GM18907 (cell line): ENCODE data around the gene PLEKHA5.
"Not testable (repeated sequence)": the region's sequence is repeated elsewhere in the genome, so short reads cannot be mapped to it uniquely, and the experiment has no call there.

ENCODE experiments used
- ATAC-seq: cut with Tn5 transposase; IDR thresholded peaks from one replicate; pipeline ENCODE4 v1.9.1; 2021; ENCODE audit warnings: mild to moderate bottlenecking, moderate library complexity; ENCODE audit not compliant: unreplicated experiment

The PLEKHA5 gene

DNA sequence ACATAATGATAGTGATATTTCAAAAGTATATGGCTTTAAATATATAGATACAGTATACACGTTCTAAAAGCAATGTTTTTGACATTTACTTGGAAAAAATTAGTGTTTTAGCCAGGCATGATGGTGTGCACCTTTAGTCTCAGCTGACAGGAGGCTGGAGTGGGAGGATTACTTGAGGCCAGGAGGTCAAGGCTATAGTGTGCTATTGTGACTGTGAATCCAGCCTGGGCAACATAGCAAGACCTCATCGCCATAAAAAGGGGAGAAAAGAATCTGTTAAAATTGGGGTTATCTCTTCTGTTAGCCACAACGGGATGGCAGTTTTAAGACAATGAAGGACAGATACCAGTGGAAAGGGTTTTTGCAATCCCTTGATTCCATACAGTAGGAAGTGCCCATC lies 95.2 kb downstream of the PLEKHA5 start:
- no peak for ATAC-seq

DNA sequence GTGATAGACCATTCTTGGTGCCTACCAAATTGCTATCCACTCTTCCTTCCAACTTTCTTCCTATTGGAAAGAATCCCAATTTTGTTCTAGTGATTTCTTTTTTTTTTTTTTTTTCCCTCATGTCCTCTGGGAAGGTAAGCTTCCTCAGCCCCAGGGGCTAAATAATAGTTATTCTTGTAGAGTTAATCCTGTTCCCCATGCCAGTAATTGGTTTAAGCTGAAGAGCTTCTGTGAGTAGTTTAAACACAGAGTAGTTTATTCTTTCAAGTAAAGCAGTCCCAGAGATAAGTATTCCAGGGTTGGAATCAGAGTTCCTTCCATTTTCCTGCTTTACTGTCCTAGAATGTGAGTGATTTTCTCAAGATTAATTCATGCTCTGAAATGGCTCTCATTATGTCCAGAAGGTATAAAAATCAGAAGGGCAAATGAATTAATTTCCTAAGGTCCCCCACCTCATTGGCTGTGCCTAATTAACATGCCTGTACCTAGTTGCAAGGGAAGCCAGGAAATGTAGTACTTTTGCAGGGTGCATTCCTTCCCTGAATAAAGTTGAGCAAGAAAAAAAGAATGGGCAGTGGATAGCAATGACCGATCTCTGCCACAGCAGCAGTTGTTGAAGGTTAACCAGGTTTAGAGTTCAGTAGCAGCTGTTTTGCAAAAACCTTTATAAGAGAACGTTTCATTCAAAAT lies 97.8 kb downstream of the PLEKHA5 start:
- no peak for ATAC-seq

DNA sequence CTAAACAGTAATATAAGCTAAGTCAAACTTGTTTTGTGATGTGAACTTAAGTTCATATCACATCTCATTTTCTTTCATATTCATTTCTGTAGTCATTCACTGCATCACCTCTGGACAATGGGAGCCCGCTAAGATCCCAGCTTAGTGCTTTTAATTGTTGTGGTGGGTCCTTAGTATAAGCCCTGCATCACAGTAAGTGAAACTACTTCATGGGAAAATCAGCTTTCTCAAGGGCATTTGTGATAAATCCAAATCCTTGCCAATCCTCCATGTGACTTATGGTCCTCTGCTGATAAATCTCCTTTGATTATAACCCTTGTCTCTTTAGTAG lies 98.3 kb downstream of the PLEKHA5 start:
- ATAC-seq: no peak

DNA sequence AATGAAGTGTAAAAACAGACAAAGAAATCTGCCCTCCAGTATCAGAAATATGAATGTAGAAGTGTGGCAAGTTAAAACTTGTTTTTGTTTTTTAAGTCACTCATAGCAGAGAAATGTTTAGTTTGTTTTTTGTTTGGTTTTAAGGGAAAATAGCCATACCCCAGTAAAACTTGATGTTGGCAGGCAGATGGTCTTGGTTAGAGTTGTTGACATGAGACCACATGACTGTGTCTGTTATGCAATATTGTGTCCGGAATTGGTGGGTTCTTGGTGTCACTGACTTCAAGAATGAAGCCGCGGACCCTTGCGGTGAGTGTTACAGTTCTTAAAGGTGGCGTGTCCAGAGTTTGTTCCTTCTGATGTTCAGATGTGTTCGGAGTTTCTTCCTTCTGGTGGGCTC lies 99.5 kb downstream of the PLEKHA5 start:
- ATAC-seq: not testable (repeated sequence)

DNA sequence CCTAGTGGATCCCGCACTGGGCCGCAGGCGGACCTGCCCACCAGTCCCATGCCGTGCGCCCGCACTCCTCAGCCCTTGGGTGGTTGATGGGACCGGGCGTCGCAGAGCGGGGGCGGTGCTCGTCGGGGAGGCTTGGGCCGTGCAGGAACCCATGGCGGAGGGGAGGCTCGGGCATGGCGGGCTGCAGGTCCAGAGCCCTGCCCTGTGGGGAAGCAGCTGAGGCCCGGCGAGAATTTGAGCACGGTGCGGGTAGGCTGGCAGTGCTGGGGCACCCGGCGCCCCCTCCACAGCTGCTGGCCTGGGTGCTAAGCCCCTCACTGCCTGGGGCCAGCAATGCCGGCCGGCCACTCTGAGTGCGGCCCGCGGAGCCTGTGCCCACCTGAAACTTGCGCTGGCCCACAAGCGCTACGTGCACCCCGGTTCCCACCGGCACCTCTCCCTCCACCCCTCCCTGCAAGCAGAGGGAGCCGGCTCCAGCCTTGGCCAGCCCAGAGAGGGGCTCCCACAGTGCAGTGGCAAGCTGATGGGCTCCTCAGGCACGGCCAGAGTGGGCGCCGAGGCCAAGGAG lies 100.8 kb downstream of the PLEKHA5 start:
- no peak for ATAC-seq

DNA sequence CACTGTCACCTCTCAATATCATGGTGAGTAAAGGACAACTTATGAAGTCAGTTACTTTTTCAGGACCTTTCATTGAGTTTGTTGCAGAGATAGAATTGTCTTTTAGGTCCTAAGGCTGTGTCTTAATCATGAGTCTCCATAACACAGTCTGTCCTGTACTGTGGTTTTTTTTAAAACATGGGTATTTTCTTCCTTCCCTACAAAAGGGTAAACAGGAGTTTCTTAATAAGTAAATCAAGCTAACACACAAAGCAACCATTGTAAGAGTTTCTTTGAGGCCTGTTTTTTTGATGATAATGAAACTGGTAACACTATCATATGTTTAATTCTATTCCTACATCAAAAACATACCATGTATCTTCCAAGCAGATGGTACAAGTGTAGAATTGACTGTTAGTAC lies 101.4 kb downstream of the PLEKHA5 start:
- no peak for ATAC-seq

DNA sequence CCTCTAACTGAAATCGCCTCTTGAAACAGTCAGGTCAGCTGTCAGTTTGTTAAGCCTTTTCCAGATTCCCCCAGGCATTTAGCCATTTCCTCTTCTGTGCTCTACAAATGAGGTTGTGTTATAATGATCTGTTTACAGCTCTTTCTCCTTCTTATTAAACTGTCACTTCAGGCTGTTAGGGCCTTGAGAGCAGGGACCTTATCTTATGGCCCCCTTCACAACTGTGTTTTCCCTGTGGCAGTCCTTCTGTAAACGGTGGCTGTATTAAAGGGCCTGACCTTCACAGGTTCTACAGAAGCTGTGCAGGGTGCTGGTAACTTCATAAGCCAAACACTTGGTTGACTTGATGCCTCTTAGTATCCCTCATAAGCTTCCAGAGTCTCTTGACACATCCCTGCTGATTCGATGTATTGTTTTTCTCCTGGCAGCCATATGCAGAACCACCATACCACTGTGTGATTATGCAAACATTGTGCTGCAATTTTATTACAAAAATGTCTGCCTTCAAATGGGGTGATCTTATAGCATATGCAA lies 104.7 kb downstream of the PLEKHA5 start:
- no peak for ATAC-seq

DNA sequence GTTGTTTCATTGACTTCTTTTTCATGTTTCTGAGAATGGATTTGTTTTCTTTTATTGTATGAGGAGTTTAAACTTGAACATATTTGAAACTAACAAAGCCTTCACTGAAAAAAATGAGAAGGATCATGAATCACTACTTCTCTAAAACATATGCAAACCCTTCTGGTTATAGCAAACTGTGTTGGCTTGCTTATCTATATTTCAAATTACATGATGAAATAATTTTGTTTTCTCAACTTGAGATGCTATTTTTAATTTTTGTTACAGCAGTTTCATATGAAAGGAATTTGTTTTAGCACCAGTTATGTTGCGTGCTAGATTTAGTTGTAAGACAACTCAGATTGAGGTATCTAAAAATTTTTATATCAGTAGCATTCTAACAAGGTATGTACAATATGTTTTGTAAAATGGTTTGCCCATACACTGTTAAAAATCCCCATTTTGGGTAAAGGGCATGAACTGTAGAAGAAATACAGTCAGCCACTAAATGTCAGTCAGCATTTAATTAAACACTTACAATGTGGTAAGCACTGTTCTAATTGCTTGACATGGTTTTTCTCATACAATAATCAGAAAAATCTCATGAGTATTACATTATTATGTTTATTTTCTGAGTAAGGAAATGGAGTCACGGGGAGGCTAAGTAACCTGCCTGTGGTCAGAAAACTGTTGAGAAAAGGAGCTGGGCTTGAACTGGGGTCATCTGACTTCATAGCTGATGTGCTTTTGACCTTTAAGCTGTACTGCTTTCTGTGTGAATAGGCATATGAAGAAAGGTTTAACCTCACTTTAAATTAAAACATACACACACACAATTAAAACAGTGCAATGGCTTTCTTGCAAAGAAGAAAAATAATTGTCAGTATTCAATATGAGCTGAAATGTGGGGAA lies 105.7 kb downstream of the PLEKHA5 start:
- ATAC-seq: no peak

DNA sequence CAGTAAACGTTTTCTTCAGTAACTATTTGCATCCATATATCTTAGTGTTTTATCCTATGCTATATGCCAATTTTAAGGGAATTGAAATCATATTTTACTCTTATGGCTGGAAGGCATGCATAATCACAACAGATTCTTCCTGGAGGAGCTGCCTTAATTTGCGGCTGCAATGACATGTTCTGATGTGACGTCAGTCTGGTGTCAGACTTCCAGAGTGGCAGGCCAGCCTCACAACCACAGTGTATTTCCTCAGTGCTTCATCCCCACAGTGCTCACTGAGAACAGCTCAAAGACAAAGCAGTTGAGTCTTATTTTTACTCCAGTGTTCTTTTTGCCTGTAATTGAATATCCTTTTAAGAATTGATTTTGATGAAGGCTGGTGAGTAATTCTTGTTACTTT lies 107.1 kb downstream of the PLEKHA5 start:
- no peak for ATAC-seq

DNA sequence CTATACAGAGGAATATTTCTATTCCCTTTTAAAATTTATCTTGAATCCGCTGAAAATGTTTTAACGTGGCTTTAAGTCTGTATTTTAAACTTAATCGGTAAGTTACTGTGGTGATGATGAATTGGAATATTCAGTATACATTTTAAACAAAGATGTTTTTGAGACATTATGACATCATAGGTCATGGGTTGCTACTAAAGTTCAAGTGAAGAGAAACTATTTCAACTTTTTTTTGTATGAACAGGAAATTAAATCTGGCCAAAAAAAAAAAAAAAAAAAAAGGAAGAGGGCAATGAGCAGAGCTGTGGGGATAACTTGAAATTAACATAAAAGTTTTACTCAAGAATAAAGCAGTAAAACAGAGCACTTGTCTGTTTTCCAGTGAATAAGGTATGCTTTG lies 109.0 kb downstream of the PLEKHA5 start:
- ATAC-seq: no peak

DNA sequence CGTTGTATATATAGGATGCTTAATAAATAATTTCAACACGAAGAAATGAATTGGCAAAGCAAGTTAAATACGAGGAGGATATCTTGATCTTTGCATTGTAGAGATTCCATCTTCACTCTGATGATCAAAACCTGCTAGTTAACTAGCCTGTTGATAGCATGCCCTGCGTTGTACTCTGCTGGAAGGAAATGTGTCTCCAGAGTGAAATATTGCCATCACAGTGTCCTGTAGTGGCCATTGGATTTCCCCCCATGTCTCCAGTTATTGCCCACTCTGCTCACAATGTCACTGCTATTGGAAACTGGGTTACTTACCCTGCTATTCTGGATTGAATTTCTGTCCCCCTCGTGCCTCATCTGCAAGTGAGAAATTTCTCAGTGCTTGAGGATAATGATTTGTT lies 109.6 kb downstream of the PLEKHA5 start:
- no peak for ATAC-seq

DNA sequence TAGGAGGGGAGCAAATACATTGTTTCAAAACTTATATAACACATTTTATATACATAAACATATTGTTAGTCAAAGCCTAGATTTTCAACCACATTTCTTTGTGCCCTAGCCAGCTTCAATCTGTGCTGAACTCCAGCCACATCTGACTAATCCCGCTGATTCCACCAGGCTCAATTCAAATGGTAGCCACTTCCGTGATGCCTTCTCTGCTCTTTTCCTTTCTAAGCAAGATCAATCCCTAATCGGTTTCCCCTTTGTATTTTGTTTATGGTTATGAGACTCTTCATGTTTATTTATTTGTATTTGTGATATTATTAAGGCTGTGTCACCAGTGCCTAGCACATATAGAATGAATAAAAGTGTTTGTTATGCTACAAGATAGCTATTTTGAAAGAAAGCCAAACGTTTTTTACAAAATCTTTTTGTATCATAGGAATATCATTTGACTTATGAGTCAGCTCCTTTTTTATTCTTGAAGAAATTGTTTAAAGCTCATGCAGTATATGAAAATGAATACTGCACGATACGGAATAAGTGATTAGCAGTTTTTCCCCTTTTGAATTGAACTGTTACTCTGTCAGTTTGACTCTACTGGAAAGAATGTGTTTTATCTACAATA lies 110.2 kb downstream of the PLEKHA5 start:
- ATAC-seq: no peak

DNA sequence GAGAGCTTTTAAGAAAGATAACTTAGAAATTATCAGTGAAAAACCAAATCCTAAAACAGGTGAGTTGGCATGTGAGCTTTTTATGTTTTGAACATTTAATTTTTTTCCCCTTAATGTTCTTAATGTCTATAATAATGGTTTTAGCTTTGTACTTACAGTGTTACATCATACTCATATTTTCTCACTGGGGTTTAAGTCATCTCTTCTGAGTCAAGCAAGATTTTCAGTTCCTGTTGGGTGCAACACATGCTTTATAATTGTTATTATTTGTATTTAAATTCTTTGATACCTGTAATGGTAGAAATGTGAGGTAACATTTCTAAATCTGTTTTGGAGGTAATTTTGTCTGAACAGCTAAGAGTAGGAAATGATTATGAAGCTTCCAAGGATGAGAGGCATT lies 113.0 kb downstream of the PLEKHA5 start:
- no peak for ATAC-seq

DNA sequence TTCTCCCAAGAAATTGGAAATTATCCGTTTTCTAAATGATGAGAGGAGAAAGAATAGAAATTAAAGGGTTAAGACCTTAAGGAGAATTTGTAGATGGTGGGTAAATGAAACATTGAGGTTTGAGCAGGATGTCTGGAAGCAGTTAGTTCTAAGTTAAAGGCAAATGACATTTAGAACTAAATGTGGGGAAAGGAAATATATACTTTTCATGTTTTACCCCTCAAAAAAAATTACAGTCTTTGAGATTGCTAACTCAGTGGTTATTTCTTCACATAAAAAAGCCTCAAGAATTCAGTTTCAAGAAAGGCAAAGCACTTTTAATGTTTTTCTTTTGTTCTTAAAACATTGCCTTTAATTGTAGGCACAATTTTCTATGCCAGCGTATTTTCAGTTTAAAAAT lies 114.0 kb downstream of the PLEKHA5 start:
- no peak for ATAC-seq

DNA sequence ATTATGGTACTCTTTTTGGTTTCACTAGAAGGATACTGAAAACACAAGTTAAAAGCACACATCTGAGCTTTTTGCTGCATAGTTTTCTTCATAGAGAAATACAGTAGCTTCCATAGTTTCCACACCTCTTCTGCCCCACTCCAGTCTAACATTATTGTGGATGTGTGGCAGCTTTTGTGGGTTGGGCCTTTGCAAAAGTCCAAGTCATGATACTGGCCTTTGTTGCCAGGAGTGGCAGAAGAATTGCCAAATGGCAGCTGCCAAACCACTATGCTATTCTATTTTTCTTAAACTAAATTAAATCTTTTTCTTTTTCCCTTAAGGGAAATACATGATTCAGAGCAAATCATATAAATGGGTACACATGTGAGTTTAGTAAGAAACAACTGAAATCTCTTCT lies 114.8 kb downstream of the PLEKHA5 start:
- ATAC-seq: no peak

DNA sequence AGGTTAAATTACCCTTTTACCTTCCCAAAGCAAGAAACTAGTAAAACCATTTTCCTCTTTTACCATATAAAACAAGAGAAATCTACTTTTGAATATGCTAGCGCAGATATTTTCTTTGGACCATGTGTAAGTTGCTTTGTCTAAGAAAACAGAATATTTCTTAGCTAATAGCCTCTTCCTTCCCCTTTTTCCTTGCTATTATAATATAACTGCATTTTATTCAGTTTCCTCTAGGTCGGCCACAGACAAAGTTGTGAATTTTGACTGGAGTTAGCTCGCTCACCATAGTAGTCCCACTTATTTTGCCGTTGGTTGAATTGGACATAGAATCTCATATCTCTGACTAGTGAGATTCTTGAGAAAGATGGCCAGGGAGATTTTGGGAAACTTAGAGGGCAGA lies 115.6 kb downstream of the PLEKHA5 start:
- no peak for ATAC-seq

DNA sequence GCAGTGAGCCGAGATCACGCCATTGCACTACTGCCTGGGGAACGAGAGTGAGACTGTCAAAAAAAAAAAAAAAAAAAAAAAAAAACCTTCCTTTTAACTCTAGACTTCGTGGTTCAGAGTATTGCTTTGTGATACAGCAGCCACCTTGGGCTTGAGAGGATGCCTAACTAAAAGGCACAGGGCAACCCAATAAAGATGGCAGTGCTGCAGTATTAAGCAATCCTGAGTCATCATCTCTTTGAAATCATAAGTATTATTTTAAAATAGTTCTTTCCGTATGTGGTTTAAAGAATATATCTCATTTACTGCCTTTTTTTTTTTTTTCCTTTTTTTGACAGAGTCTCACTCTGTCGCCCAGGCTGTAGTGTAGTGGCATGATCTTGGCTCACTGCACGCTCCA lies 116.1 kb downstream of the PLEKHA5 start:
- no peak for ATAC-seq

DNA sequence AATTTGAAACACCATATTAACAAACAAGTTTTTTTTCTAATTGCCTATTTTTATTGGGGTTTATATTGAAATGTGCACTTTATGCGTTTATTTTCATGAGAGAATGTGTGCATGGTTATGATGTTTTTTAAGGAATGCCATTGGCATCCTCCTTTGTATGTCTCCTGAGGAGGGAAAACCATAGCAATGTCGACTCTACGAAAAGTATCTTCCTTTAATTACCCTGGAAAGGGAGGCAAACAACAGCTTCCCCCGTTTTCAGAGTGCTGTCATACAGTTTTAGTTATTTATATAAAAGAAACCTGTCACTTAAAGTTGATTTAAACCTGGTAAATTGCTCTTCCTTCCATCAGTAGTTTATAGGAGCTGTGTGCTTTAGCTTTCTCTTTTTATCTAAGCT lies 117.4 kb downstream of the PLEKHA5 start:
- ATAC-seq: no peak

DNA sequence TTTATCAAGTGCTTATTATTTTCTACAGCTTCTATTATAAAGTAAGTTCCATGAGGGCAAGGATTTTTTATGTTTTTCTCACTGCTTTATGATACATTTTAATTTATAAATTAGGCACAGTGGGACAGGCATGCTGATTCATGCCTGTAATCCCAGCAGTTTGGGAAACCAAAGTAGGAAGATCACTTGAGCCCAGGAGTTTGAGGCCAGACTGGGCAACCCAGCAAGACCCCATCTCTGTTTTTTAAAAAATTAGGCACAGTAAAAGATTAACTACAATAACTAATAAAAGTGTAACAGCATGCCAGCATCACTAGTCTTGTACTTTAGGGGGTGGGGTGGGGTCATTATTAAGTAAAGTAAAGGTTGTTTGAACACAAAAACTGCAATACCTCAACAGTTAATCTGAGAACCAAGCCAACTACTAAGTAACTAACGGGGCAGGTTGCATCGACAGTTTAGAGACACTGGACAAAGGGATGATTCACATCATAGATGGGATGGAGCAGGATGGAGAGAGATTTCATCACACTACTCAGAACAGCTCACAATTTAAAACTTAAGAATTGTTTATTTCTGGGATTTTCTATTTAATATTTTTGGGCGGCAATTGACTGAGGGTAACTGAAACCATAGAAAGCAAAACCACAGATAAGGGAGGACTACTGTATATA lies 119.5 kb downstream of the PLEKHA5 start:
- ATAC-seq: no peak

DNA sequence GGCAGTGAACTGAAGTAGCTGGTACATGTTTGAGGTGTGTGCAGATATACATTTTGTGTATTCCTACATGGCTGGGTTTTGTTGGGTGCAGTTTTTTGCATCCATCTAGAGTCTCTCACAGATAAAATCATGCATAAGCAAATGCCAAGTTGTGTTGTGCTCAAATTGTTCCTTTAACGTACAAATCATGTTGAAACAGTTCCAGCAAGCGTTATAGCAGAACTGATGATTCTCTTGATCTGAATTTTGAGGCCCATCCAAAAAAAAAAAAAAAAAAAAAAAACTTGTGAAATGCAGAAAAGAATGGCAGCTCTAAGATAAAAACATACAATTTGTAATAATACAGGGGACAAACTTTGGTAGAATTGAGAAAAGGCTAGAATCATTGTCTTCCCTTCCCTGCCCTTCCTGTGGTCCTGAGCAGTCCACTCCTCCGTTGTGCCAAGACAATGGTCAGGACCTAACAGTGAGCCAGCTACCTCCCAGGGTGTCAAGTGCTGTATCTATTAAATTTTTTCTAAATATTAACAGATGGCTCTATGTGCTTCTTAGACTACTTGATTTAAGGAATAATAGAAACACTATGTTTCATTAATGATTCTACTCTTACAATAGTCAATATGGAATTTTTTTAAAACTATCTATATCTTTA lies 122.1 kb downstream of the PLEKHA5 start:
- ATAC-seq: no peak
